OCI-M2 (cell line): ENCODE measurements around the gene GABARAPL2.
A peak's percentile ranks its signal among the peaks of the same experiment; 100 is the strongest.
"Not testable (repeated sequence)": the region's sequence is repeated elsewhere in the genome, so short reads cannot be mapped to it uniquely, and the experiment has no call there.

Experiments used
- DNase-seq: peaks from one replicate; lab custom pipeline; 2025; ENCODE audit not compliant: unreplicated experiment; lab: John Stamatoyannopoulos, UW

GABARAPL2 gene

DNA sequence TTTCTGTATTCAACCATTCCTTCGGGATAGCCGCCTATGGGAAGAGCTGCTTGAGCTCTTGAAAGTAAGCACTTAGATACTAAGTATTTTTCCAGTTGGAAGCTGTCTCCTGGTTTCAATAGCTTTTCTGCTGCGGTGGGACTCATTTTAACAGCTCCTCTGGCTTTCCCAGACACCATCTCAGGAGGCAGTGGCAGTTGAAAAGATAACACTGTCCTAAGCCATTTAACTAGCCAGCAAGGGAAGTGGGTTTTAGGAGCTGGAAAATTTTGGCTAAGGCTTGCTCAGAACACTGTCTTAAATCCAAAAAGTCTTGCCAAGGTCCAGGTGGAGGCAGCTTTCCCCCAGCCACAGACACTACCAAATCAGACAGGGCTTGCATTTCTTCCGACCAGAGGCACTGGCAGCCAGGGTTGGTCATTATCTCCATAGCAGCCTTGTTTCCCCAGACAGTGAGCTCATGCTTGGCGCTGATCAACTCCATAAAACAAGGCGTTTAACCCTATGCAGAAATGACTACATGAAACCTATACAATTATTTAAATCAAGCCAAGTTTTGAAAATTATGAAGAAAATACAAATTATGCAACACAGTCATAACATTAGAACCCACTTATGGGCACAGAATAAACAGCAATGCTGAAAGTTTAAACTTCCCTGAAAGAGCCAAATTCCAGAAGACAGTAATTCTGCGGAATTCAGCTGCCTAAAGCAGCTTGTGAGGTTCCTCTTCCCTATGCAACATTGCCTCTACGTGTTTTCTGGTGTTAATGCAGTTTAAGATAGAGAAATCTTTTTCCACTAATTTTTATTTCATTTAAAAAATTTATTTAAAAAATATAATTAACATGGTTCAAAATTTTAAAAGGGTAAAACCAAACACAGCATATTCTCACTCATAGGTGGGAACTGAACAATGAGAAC, 25.0 kb downstream of the GABARAPL2 start:
- DNase-seq: no peak

DNA sequence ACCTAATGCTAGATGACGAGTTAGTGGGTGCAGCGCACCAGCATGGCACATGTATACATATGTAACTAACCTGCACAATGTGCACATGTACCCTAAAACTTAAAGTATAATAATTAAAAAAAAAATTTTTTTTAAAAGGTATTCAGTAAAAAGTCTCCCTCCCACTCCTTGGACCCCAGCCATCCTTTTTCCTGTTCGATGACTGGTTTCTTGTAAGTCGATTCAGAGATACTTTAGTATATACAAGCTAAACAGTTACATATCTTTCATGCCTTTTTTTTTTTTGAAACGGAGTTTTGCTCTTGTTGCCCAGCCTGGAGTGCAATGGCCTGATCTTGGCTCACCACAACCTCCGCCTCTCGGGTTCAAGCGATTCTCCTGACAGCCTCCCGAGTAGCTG, 25.7 kb downstream of the GABARAPL2 start:
- DNase-seq: not testable (repeated sequence)

DNA sequence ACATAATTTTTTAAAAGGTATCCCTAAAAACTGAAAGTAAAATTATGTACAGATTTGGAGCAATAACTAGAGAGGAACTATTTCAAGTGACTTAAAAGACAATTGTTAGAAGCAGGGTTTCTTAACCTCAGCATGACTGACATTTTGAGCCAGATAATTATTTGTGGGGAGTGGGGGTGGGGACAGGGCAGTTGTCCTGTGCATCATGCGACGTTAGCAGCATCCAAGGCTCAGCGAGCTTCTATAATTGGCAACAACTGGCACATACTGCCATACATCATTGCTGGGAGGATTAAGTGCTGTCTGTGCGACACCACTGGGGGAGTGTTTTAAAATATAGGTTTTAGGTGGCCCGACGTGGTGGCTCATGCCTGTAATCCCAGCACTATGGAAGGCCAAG, 27.1 kb downstream of the GABARAPL2 start:
- DNase-seq: no peak

DNA sequence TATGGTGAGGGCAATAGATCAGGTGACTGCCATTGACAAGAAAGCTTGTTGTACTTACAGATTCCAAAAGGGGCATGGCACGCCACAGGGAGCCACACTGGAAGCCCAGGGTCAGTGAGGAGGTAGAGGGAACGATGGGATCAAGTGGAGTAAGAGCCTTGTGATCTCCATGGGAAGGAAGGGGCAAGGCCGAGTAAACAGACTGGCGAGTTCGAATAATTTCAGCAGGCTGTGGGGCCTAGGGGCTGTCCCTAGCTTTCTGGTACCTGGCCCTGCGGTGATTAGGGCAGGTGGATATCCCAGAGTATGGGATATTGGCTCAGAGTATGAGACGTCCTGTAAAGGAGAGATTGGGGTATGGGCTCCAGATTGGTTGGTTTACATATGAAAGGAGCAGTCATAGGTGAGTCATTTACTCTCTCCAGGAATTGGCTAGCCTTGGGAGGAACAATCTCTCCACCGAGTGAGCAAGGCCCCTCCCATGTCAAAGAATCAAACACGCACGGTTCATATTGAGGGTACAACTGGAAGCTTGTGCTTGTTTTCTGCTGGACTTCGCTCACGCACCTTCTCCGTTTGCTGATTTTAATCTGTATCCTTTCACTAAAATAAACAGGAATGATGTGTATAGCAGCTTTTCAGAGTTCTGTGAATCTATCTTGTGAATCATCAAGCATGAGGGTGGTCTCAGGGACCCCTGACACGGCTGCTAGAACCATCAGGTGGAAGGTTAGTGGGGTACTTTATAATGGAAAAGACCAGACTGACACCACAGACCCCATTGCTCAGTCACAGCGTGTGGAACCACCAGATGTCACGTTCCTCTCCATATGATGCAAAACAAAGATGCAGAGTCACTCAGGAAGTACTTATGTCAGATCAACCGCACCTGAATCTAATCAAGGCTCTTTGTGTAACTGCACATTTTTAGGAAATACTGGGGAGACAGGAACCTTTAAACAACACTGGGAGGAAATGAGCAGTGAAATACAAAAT, 27.9 kb downstream of the GABARAPL2 start:
- no peak for DNase-seq

DNA sequence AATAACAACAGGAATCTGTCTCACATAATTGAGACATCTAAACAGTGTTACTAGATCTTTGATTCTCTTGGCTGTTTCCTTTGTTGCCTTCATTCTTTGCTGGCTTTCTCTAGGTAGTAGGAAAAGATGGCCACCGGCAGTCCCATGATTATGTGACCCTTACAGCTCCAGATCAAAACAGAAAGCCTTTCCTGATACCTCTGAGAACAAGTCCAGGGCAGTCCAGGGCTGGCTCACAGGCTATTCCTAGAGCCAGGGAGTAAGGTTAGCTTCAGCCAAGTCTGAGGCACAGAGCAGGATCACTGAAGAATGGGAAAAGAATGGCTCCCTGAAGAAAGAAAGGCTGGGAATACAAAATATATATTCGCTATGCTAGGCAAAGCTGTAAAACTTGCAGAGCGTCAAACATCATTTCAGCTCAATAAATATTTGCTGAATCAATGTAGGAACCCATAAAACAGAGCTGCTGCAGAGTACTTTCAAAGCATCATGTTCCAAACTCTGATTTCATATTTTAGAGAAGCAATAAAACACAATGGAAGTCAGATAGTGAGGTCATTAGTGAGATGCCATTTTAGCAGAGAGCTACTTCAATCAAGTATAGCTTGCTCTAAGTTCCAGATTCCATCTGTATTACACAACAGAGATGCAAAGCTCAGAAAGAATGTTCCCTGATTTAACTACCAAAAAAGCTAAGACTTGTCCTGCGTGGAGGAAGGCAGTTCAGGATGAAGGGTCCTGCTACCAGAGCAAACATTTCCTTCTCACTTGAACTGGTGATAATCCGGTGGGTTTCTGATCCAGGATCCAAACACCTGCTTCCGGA, 33.5 kb downstream of the GABARAPL2 start:
- no peak for DNase-seq

DNA sequence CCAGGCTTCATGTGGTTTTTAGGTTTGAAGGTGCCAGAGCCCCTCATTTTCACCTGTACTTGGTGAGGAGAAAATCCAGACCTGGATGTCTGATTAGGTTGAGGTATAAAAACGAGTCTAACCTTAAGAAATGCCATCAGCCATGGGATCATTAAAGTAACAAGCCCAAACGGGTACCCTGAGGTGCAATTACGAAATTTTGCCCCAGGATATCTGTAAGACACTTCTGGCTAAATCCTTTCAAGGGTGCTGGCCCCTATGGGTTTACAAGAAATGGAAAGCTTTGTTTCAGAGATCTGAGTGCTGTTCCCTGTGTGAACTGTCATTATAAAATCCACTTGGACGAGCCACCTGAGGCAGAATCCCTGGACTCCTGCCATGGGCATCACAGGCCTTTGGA, 37.1 kb downstream of the GABARAPL2 start:
- DNase-seq: no peak

DNA sequence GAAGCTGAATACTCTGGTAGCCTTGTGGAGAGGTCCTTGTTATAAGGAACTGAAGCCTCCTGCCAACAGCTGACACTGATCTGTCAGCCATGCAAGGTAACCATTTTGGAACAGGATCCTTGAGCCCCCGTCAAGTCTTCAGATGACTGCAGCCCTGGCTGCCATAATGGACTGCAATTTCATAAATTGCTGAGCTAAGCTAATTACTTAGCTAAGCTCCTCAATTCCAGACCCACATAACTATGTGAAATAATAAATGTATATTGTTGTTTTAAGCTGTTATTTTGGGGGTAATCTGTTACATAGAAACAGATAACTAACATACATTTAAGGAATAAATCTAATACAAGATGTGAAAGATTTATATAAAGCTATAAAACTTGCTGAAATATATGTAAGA, 40.3 kb downstream of the GABARAPL2 start:
- DNase-seq: no peak

DNA sequence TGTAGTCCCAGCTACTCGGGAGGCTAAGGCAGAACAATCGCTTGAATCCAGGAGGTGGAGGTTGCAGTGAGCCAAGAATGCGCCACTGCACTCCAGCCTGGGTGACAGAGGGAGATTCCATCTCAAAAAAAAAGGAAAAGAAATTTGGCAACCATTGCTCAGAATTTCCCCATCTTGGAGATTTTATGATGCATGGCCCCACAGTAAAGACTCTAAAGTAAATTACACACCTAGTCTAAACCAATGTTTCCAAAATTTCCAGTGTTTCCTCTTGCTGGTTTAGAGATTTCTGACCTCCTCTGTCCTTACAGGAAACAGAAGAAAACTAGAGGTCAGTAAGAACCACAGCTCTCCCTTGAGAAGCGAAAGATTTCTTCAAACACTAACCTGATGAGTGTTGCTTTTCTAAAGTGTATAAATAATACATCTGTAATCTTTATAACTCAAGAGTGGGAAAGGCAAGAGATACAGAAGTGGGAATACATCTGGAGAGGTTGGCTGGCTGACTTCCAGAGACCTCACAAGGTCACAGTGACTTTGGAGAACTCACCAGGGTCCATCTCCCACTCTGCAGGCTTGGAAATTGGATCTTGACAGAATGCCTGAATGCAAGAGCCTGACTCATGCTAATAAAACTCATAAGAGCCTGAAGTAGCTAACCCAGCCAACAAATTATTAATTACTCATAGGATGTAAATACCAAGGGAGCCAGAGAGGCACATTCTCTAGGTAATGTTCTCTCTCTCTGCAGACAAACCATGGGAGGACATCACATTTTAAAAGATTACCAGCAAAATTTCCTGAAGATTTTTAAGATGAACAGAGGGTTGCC, 48.1 kb downstream of the GABARAPL2 start:
- no peak for DNase-seq

DNA sequence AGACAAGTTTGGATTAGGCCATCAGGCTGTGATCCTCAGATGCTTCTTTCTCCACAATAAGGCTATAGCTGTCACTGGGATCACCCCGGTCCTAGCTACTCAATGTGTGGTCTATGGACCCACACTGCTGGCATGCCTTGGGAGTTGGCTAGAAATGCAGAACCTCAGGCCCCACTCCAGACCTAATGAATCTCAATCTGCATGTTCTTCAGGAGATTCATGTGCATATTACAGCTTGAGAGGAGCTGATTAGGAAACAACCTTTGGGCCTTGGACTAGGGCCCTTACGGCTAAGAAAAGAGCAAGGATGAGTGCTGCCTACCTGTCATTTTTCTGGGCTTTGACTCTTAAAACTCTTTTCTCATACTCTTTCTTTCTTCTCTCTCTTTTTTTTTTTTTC, 49.4 kb downstream of the GABARAPL2 start:
- DNase-seq: no peak

DNA sequence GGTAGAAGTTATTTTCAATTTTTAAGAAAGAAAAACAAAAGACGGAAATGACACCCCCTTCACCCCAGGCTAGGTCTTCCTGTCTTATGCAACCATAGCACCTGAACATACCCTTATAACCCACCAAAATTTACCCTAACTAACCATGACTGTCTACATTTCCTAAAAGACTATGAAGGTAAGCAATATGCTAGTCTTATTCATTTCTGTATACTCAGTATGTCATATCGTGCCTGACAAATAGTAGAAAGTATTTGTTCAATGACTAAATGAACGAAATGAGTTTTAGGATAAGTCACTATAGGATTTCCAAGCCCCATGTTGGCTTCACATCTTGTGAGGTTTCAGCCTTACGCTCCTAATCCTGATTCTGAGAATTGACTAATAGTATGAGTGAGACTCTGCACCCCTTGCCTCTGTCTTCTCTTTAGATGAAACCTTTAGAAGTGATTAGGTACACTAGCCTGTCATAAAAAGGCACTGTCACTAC, 50.4 kb downstream of the GABARAPL2 start:
- DNase-seq: no peak

DNA sequence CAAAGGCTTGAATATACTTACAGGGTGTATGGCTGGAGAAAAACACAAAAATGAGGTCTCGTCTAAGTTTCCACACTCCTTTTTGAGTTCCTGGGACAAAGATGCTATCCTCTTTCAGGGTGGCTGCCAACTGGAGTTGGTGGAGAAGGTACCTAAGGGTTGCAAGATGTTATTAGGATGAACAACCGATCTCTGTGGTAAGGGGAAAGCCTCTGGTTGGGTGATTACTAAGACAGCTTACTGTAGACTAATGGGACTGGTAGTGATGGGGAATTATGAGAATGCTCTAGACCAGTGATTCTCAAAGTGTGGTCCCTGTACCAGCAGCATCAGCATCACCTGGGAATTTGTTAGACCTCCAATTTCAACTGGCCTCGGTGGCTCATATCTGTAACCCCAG, 50.9 kb downstream of the GABARAPL2 start:
- DNase-seq: no peak

DNA sequence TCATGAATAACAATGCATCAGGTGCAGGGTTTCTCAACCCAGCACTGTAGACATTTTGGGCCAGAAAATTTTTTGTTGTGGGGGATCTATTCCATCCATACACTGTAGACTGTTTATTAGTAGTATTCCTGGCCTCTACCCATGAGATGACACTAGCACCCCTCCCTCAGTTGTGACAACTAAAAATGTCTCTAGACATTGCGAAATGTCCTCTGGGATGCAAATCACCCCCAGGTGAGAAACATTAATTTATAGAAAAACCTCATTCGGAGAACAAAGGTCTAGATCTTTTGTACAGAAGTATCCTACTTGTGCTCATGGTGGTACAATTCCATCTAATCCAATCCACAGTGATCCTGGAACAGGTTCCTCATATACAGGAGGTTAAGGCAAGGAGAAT, 52.6 kb downstream of the GABARAPL2 start:
- no peak for DNase-seq

DNA sequence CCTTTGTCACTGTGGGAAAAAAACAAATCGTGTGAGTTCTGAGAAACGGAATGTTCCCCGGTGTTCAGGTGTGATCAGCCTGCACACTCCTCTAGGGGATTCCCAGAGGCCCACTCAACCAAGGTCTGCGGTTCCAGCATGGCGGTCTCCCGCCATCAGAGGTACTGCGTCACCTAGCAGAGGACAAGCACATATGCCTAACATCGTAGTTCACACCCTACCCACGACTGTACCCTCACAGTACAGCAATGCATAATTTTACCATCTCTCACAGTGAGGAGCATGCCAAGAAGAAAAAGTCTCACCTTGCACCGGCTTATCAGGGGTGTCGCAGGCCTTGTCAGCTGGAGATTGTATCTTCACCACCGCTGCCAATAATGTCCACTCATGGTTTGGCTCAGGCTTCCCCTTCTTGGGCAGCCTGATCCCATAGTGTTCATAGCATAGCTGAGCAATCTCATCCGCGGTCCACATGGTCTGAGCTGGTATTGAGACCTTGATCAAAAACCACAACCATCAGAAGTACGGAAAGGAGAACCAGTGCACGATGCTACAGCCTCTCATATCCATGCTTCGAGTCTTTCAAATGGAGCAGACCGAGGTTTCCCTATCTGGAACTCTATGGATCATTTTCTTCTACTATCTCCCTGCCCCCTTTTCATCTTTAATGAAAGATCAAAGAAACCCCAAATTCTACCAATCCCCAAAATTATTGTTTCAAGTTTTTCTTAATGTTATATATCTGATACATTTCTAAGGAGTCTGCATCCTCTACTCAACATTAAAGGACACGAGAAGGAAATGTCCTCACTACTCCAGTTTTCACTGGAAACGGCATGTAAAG, 54.4 kb downstream of the GABARAPL2 start:
- no peak for DNase-seq

DNA sequence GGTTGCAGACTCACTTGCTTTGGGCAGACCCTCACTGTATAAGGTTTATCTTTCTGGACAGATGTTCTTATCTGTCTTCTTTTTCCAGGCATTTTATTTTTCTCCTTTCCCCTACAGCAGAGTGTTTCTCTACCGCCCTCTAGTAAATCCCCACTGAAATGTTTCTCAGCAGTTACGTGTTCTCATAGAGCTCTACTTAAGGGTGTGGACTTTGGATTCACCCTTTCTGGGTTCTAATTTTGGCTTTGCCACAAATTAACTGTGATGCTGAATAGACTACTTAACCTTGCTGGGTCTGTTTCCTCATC, 54.9 kb downstream of the GABARAPL2 start:
- peak; percentile 62 for DNase-seq

DNA sequence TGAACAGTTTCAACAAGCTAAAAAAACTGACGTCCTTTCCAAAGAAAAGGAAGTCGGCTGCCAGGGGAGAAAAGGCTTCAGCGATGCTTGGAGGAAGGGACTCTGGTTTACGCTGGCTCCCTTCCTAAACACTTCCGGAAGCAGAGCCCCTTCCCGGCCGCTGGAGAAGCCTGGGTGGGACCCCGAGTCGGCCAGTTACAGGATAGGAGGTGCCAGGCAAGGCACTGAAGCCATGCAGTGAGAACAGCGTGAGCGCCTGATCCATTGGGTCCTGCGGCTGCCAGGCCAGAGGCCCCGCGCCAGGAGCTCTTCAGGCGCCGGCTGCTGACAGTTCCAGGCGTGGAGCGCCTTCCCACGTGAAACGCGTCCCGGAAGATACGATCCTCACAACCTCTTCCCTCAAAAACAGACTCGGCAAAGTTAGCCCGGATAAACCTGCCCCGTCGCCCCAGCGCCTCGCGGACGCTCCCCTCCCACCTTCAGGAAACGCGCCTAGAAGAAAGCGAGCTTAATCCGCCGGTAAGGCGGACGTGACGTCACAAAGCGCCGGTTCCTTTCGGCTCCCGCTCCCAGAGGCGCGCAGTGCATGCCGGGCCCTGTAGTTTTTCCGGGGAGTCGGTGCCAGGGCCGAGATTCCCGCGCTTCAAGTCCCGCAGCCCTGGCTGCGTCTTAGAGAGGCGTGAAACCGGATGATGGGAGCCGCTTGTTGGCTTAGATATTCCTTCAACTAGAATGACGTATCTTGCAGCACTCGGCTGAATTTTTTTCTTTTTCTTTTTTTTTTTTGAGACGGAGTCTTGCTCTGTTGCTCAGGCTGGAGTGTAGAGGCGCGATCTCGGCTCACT, 56.8 kb downstream of the GABARAPL2 start, which contains the start of gene ADAT1:
TSS of gene ADAT1 (minus strand) at position 521 of the 845 bp plus-strand sequence. CDS start 2,482 bp downstream, outside the sequence.
- DNase-seq: peak; percentile 41

DNA sequence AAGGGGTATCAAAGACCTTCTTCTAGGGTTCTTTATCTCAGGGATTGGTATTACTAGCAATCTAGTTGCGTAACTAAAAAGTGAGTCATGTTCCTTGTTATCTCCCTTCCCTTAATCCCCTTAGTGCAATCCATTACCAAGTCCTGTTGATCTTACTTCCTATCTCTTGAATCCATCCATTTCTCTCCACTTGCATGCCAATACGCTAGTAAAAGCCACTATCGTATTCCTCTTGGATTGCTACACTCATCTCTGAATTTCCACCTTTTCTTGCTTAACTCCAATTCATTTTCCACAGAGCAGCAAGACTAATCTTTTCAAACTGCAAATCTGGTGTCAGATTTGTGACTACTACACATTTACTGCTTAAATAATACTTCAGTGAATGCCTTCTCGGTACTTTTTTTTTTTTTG, 58.7 kb downstream of the GABARAPL2 start:
- DNase-seq: no peak

DNA sequence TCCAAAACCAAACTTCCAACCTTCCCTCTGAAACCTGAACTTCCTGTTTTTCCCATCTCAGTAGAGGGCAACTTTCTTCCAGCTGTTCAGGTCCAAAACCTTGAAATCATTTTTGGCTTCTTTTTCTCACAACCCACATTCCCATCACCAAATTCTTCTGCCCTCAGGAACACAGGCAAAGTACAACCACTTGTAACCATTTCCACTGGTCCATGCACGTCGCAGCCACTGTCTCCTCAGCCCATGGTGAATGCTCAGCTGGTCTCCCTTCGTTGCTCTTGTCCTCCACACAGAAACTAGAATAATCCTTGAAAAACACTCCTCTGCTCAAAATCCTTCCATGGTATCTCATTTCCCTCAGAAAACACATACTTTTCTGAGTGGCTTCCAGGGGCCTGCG, 60.6 kb downstream of the GABARAPL2 start:
- no peak for DNase-seq
